Right renal pelvis (tissue), 4 donors: ENCODE data around the gene ITPR3. TPM values are rescaled to one million over a fixed set of nuclear protein-coding genes. Genes with fewer than 3 reads are reported as not detected.

Experiments used
- DNase-seq, 4 donors: peaks; one replicate each; pipeline ENCODE4 v3.0.0-alpha.2; 2013; ENCODE audit warnings: low read depth in 4 of 4, low spot score in 3 of 4, missing footprints in 1 of 4
- polyA plus RNA-seq, 4 donors: library from polyadenylated mRNA; unstranded; fragments of 120-200 nt; gene quantifications; one replicate each; pipeline ENCODE4 v1.2.1, GENCODE V29; 2013; ENCODE audit not compliant: insufficient read length in 4 of 4

The ITPR3 gene
- polyA plus RNA-seq, 4 donors, result 7.5 to 9.2 (median 8.7) TPM

DNA sequence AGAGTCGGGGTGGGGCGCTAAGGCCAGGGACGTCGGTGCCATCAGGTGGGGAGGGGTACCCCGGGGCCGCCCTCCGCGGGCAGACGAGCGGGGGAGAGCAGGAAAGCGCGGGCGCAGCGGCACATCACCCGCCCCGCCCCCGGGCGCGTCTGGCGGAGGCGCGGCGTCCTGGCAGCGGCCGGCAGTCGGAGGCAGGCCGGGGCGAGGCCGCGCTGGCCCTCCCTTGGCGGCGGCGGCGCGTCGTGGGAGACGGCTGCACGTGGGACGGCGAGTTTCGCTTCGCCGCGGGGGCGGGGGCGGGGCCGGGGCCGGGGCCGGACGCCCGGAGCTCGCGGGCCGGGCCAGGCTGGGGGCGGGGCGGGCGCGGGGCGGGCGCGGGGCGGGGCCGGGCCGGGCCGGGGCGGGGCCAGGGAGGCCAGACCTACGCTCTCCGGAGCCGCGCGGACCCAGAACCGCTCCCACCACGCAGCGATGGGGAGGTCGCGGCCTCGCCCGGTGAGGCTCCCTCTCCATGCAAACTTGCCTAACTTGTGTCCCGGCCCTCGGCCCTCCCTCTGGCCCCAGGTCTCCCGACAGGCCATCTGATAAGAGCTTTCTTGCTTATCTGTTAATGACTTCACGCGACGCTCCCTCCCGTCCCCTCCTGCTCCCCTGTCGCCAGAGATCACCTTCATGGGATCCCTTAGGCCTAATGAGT lies 12.5 kb downstream of the ITPR3 start:
- no peak for DNase-seq

DNA sequence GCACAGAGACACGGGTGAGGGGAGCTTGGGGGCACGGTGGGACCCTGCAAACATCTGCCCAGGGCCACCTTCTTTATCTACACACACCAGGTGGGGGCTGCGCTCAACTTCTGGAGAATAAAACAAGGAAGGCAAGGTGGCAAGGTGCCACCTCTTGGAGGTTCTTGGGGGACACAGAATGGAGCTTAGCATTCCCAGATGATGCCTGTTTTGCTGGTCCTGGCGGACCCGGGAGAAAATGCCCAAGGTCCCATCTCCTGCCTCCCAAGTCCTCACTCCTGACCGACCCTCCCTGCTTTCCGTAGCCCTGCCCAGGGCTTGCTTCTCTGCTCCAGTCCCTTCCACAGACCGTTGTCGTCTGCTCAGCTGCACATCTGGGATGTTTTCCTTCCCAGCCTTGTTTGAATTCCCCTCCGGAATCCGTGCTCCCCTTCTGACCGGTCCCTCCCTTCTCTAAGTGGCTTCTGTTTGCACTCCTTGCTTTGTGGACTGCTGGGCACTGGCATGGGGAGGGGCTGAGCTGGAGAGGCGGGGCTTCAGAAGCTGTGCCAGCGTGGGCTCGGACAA lies 13.1 kb downstream of the ITPR3 start:
- DNase-seq, result no peak

DNA sequence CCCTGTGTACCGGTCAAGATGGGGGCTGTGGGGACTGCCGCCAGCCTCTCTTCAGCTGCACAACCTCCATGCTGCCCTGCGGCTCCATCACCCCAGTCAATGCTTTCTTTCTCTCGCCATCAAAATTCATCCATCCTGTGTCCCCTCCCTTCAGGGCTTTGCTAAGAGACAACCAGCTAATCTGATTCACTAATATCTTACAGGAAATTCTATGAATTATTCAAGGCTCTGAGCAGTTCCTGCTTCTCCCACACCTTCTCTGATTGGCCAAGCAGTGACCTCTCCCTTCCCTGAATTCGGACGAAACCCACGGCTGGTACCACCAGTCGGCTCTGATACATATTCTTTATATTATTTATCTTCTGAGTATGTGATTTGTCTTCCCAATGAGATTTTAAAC lies 13.8 kb downstream of the ITPR3 start:
- no peak for DNase-seq

GRCh38 chr6:33636655-33637054 lies 15.5 kb downstream of the ITPR3 start:
- no peak for DNase-seq

DNA sequence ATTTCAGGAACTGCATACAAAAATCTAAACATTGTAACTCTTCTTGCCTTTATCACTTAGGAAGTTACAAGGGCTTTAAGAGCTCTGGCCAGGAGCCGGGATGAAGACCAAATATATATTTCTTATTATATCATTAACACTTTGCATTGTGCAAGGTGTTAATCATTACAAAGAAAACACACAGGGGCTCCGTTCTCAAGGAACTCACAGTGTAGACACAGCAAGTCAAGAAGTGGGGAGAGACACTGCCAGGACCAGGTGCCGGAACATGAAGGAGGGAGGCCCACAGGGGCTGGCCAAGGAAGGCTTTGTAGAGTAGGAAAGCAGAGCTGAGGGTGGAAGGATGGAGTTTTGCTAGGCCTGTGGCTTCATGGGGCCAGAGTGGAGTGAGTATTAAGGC lies 17.4 kb downstream of the ITPR3 start:
- no peak for DNase-seq

DNA sequence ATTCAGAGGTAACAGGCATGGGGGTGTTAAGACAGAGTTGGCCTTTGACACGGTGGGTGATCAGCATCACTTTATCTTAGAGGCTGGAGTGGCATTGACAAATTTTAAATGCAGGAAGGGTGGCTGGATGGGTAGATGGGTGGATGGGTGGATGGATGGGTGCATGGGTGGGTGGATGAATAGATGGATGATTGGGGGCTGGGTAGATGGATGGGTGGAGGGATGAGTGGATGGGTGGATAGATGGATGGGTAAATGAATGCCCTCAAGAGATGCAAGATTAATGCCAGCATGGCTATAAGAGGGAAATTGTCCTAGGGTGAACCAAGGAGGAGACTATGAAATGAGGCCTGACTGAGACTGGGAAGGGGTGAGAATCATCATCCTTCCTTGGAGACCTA lies 18.4 kb downstream of the ITPR3 start:
- no peak for DNase-seq

DNA sequence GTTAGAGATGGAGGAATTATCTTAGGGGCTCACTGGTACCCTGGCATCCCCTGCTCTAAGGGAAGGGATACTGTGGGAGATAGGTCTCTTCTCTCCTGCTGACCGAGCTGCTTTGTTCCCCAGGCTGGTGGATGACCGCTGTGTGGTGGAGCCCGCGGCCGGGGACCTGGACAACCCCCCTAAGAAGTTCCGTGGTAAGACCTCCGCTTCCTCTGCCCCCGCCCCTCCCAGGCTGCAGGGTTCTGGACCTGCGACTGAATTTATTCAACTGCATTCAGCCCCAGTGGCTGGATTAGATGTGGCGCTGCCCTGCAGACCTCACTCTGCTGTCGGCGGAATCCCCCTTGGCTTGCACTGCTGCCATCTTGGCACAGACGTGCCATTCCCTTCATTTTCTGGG lies 19.2 kb downstream of the ITPR3 start:
- no peak for DNase-seq

- DNase-seq, result no peak
Measured at GRCh38 chr6:33641144-33641543, 20.0 kb downstream of the ITPR3 start.

DNA sequence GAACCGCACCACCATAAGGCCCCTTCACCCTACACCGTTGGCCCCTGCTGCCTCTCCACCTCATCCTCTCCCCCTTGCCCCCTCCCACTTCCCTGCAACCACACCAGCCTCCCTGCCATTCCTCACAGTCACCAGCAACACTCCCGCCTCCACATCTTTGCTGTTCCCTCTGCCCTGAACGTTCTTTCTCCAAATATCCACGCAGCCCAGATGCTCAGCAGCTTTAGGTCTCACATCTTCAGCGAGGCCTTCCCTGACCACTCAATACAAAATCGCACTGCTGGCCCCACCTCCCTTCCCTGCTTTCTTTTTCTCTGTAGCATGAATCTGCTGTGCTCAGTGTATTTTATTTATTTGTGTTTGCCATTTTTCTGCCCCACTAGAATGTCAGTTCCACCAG lies 20.5 kb downstream of the ITPR3 start:
- DNase-seq, result no peak

- no peak for DNase-seq
Measured at GRCh38 chr6:33642897-33643296, 21.8 kb downstream of the ITPR3 start.

GRCh38 chr6:33651403-33651802 lies 30.3 kb downstream of the ITPR3 start:
- no peak for DNase-seq

DNA sequence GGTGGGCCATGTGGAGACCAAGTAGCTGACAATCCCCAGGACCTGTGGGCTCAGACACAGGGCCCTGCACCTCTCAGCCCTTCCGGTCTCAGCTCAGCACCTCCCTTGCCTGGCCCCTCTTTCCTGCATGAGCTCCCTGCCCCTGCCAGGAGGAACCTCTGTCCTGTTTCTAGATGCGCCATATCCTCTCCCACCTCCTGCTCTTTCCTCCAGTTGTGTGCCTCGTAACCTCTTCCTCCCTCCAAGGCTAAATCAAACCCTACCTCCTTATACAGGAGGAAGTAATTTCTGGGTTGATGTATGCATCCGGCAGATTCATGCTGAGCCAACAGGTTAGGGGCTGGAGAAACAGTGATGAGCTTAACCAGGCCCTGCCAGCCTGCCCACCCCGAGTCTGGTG lies 30.9 kb downstream of the ITPR3 start:
- no peak for DNase-seq

- no peak for DNase-seq
Measured at GRCh38 chr6:33654831-33655554, 33.9 kb downstream of the ITPR3 start.

- DNase-seq, result no peak
Measured at GRCh38 chr6:33656844-33657243, 35.7 kb downstream of the ITPR3 start.

- DNase-seq, result no peak
Measured at GRCh38 chr6:33658982-33659689, 38.0 kb downstream of the ITPR3 start.

DNA sequence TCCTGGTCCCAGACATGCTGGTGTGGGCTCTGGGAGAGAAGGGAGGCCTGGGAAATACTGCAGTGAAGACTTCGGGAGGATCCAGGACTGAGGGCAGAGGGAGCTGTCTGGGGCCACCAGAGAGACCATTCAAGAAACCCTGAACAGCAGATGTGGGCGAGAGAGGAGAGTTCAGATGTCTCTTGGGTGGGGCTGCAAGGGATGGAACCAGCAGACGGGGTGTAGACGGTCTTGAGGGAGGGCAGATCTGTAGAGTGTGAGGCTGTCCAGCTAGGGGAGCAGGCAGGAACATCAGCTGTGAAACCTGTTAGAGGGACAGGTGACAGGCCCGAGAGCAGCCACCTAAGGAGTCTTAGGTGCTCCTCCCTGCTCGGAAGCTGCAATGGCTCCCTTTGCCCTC lies 38.9 kb downstream of the ITPR3 start:
- DNase-seq, result no peak

DNA sequence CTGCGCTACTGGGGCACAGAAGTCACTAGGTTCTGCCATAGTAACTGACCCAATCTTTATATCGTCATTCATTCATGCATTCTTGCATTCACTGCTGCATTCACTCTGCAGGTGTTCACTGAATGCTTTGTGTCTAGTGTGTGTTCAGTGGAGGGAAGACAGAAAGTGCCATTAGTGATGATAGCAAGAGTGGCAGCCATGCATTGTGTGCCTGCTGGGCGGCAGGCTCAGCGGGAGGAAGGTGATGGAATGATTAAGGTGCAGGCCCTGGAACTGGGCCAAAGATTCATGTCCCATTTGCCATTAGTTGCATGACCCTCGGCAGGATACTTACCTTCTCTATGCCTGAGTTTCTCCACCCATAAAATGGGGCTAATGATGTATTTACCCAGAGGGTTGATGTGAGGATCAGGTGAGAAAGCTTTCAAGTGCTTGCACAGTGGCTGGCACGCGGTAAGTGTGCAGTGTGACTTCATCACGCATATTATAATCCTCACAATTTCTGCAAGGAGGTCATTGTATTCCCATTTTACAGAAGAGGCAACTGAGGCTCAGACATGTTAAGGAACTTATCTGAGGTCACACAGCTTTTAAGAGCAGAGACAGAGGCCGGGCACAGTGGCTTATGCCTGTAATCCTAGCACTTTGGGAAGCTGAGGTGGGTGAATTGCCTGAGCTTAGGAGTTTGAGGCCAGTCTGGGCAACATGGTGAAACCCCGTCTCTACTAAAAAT lies 40.1 kb downstream of the ITPR3 start:
- no peak for DNase-seq

DNA sequence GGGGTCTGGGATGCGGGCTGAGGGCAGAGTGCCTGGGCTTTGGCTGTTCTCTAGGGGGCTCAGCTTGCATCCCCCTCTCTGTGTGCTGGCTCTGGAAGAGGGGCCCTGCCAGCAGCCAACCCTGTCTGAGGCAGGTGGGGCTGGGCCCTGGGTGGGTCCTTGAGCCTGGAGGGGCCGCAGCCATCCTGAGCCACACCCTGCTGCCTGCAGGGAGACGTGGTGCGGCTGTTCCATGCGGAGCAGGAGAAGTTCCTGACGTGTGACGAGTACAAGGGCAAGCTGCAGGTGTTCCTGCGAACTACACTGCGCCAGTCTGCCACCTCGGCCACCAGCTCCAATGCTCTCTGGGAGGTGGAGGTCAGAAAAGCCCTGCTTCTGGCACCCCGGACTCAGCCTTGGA lies 41.2 kb downstream of the ITPR3 start:
- DNase-seq, result no peak

DNA sequence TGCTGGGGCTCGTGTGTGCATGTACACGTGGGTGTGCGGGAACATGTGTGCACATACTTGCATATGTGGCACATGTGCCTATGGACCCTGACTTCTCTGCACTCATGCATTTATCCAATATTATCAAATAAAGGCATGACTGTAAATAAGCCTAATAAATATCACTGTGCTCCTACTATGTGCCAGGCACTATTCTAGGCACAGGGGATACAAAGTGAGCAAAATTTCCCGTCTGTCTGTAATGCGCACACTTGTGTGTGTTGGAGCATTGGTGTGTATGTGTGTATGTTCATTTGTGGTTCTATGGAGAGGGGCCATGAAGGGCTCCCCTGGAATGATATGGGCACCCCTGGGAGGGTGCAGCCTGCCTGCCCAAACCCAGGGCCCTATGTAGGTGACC lies 41.9 kb downstream of the ITPR3 start:
- DNase-seq, result no peak

DNA sequence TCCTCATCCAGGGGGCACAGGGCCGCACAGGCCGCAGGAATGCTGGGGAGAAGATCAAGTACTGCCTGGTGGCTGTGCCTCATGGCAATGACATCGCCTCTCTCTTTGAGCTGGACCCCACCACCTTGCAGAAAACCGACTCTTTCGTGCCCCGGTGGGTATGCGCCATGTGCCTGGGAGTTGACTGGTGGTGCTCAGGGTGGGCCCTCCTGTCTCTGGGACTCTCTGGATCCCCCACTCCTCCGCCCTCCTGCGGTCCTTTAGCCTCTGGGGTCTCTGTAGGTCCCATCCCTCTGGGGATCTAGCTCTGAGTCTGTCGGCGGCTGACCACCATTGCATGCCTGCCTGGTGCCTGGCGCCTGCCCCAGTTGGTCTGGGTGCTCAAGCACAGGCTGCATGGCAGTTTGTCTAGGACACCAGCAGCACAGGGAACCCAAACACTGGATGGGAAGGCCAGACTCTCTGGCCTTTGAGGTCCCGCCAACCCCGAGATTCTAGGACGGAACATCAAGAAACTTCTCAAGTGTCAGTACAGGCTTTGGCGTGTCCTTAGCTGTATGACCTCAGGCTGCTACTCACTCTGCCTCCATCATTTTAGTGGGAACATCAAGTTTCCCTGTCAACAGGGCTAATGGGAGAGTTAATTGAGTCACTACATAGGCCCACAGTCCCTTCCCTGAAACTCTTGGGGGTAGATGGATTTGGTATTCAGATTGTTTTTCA lies 42.8 kb downstream of the ITPR3 start:
- DNase-seq, result no peak
